Body of pancreas (tissue), 4 donors: ENCODE results near the gene ACAP3. TPM values are rescaled to one million over a fixed set of nuclear protein-coding genes. Genes with fewer than 3 reads are reported as not detected.

Experiments
- ATAC-seq: fragments of 150-250 bp; one replicate; pipeline ENCODE4 v1.9.1; 2016
- DNase-seq, 4 donors: peaks; one replicate each; pipeline ENCODE4 v3.0.0-alpha.2; 2019
- H3K27ac ChIP-seq, 4 donors: fragments of 200-600 bp; sonication (generic); 1 replicate in 3 of 4; 2 replicates in 1 of 4; pipeline versions ENCODE4 v1.5.1 to v1.6.1; 2016 to 2019; ENCODE audit warnings: mild to moderate bottlenecking in 1 of 4, mixed read lengths in 1 of 4, moderate library complexity in 1 of 4
- H3K27me3 ChIP-seq, 2 donors: fragments of 200-600 bp; sonication (generic); one replicate each; pipeline ENCODE4 v1.6.0; 2016; ENCODE audit warnings: mild to moderate bottlenecking in 1 of 2
- H3K36me3 ChIP-seq, 2 donors: fragments of 200-600 bp; sonication (generic); replicated peaks in 1 of 2; 2 replicates each; pipeline ENCODE4 v1.5.1; 2016; ENCODE audit warnings: low read depth in 2 of 2; ENCODE audit not compliant: insufficient read depth in 1 of 2
- H3K4me1 ChIP-seq: fragments of 200-600 bp; sonication (generic); one replicate; pipeline ENCODE4 v1.6.0; 2016
- H3K4me3 ChIP-seq, 2 donors: fragments of 200-600 bp; sonication (generic); 1 replicate in 1 of 2; 2 replicates in 1 of 2; pipeline ENCODE4 v1.5.1; 2016 to 2019
- H3K9me3 ChIP-seq, 3 donors: fragments of 200-600 bp; sonication (generic); 1 replicate in 2 of 3; 2 replicates in 1 of 3; pipeline ENCODE4 v1.5.1; 2016
- POLR2A ChIP-seq, 3 donors: fragments of 450-650 bp; IDR thresholded peaks; one replicate each; pipeline ENCODE4 v1.6.1; 2016; ENCODE audit warnings: antibody characterized with exemption in 3 of 3, mild to moderate bottlenecking in 2 of 3
- WGBS, 2 donors: methylation state at CpG; one replicate each; pipeline ENCODE4 v1.1.5; 2017; 5-methylcytosine and 5-hydroxymethylcytosine counted together
- intact Hi-C: fragments of 100-400 bp; cut with DNase I; formaldehyde crosslinking; loops from one replicate; pipeline ENCODE4 v1.15.1; 2023
- total RNA-seq, 2 donors: library from RNA; depleted of rRNA; stranded (reverse); fragments of >200 nt; gene quantifications; one replicate each; pipeline ENCODE4 v1.1.0, GENCODE V29; 2016
- TF ChIP-seq, protein P1 (sequence below), 7 experiments: fragments of 450-650 bp in 4 of 7; fragments of 200-600 bp in 3 of 7; sonication (generic) in 3 of 7; IDR thresholded peaks; one replicate each; pipeline ENCODE4 v1.5.1; 2016 to 2019; ENCODE audit warnings: antibody characterized with exemption in 7 of 7

The ACAP3 gene
- total RNA-seq, 2 donors from 2014 or later, result 37.9 to 53.7 TPM

GRCh38 chr1:1331068-1331965 lies 23.6 kb upstream of the ACAP3 start, which contains the start of gene TAS1R3:
Gene TAS1R3 (plus strand): TSS chr1:1331280. CDS start chr1:1331346, 66 bp downstream.
- DNase-seq (no peak), ATAC-seq (no peak)
- no peak for TF ChIP-seq POLR2A (IDR thresholded peaks at IDR 0.05)
- TF ChIP-seq, protein P1, sequence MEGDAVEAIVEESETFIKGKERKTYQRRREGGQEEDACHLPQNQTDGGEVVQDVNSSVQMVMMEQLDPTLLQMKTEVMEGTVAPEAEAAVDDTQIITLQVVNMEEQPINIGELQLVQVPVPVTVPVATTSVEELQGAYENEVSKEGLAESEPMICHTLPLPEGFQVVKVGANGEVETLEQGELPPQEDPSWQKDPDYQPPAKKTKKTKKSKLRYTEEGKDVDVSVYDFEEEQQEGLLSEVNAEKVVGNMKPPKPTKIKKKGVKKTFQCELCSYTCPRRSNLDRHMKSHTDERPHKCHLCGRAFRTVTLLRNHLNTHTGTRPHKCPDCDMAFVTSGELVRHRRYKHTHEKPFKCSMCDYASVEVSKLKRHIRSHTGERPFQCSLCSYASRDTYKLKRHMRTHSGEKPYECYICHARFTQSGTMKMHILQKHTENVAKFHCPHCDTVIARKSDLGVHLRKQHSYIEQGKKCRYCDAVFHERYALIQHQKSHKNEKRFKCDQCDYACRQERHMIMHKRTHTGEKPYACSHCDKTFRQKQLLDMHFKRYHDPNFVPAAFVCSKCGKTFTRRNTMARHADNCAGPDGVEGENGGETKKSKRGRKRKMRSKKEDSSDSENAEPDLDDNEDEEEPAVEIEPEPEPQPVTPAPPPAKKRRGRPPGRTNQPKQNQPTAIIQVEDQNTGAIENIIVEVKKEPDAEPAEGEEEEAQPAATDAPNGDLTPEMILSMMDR (IDR thresholded peaks at IDR 0.05), result no peak
- Histone ChIP-seq H3K4me1 (peaks cover 16% of the 10 kb centered on the region), H3K36me3 (peaks cover 3 to 8% of the 10 kb centered on the region in 2 donors), H3K4me3 (no peak within 1 kb of the TSS), H3K27ac (no peak within 1 kb of the TSS), H3K27me3 (no peaks in the 10 kb centered on the region), H3K9me3 (no peaks in the 10 kb centered on the region)
- WGBS, 2 donors, result 64 to 71% methylated on average over 16 to 32 of the region's 41 CpGs
- intact Hi-C loops, result no loop called here

DNA sequence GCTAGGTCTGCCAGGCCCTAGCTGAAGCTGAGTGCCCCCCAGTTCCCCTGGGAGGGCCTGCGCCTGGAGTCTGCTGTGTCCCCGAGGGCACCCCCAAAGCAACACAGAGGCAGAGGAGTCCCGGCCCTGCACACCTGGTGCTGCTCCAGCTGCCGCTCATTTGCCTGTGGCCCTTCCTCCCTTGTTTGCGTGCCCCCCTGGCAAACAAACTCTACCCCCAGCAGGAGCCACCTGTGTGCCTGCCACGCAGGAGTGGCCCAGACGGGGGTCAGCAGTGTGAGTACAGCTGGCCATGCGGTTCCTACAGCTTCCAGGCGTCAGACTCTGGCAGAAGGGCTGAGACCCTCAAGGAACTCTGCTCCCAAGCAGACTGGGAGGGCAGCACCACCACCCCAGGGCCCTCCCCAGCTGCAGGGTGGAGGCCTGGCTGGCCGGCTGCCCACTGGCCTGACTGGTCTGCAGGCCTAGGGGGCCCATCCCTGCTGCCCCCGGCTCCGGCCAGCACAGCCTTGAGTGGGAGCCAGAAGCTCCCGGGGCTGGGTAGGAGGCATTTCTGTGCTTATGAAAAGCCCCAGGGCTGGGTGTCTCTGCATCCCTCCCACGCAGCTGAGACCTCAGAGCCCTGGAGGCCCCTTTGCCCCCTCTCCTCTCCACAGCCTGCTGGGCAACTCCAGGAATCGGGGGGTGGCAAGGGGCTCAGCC lies 22.8 kb upstream of the ACAP3 start:
- no peak overlapping the region for H3K4me3 ChIP-seq
- ATAC-seq (no peak), DNase-seq (no peak)
- peaks cover 24% of the 10 kb centered on the region for H3K4me1 ChIP-seq
- no peak overlapping the region for H3K27ac ChIP-seq
- WGBS, 2 donors, result 16 to 50% methylated on average over 5 to 15 of the region's 15 CpGs
- intact Hi-C loops, result no loop called here
- H3K9me3 ChIP-seq, result no peaks in the 10 kb centered on the region
- H3K27me3 ChIP-seq, result no peaks in the 10 kb centered on the region
- TF ChIP-seq POLR2A (IDR thresholded peaks at IDR 0.05), result no peak
- TF ChIP-seq, protein P1 (IDR thresholded peaks at IDR 0.05), result no peak
- H3K36me3 ChIP-seq, result peaks cover 3 to 8% of the 10 kb centered on the region in 2 donors

DNA sequence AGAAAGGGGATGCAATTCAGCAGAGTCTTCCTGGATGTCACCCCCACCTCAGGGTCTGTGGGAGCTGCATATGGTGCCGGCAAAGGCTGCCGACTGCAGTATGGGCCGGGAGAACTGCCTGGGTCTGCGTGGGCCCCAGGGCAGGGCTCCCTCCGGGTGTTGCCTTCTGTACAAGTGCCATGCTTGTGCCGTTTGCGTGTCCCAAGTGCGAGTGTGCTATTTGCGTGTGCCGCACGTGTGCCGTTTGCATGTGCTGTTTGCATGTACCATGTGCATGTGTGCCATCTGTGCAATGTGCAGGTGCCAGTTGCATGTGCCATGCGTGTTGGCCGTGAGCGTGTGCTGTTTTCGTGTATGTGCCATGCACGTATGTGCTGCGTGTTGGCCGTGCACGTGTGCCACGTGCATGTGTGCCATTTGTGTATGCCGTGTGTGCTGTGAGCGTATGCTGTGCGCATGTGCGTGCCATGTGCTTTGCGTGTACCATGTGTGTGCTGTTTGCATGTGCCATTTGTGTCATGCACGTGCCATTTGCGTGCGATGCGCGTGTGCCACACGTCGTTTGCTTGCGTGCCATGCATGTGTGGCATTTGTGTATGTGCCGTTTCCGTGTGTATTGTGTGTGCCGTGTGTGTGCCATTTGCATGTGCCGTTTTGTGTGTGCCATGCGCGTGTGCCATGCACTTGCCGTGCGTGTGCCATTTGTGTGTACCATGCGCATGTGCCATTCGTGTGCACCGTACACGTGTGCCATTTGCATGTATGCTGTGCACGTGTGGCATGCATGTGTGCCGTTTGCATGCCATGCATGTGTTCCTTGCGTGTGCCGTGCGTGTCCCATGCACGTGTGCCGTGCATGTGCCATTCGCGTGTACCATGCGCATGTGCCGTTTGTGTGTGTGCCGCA lies 21.8 kb upstream of the ACAP3 start:
- TF ChIP-seq, protein P1 (IDR thresholded peaks at IDR 0.05), result no peak
- no peak for TF ChIP-seq POLR2A (IDR thresholded peaks at IDR 0.05)
- intact Hi-C loops, result no loop called here
- no peak overlapping the region for H3K27ac ChIP-seq
- ATAC-seq (no peak), DNase-seq (no peak)
- peaks cover 28% of the 10 kb centered on the region for H3K4me1 ChIP-seq
- H3K27me3 ChIP-seq, result no peaks in the 10 kb centered on the region
- WGBS, 2 donors, result 84 to 87% methylated on average over 45 to 58 of the region's 58 CpGs
- H3K36me3 ChIP-seq, result peaks cover 3 to 8% of the 10 kb centered on the region in 2 donors
- no peaks in the 10 kb centered on the region for H3K9me3 ChIP-seq
- no peak overlapping the region for H3K4me3 ChIP-seq

- WGBS, 2 donors, result 81 to 100% methylated on average over 1 to 15 of the region's 15 CpGs
- no peak for TF ChIP-seq POLR2A (IDR thresholded peaks at IDR 0.05)
- ATAC-seq, result no peak
- intact Hi-C loops, result no loop called here
- H3K27me3 ChIP-seq, result no peaks in the 10 kb centered on the region
- peaks cover 3 to 8% of the 10 kb centered on the region in 2 donors for H3K36me3 ChIP-seq
- peaks cover 24% of the 10 kb centered on the region for H3K4me1 ChIP-seq
- no peaks in the 10 kb centered on the region for H3K9me3 ChIP-seq
- H3K4me3 ChIP-seq, result no peak overlapping the region
- no peak for DNase-seq
- H3K27ac ChIP-seq, result no peak overlapping the region
These were observed 20.5 kb upstream of the ACAP3 start for GRCh38 chr1:1328254-1328653.
